GM23338 (cell line): ENCODE results near the gene MBD3L2.

ENCODE experiments used
- CREB1 ChIP-seq: fragments of 250-450 bp; sonication (Bioruptor Pico); IDR thresholded peaks from 2 replicates; pipeline ENCODE4 v1.5.0; 2020; ENCODE audit warnings: low read depth, mild to moderate bottlenecking, moderate library complexity
- EZH2 ChIP-seq: fragments of 200-600 bp; sonication (generic); IDR thresholded peaks from one replicate; pipeline ENCODE4 v1.8.0; 2017; ENCODE audit warnings: antibody characterized with exemption, mild to moderate bottlenecking, low read depth; ENCODE audit not compliant: unreplicated experiment
- EZH2phosphoT487 ChIP-seq: fragments of 200-600 bp; sonication (generic); IDR thresholded peaks from one replicate; pipeline ENCODE4 v1.8.1; 2018; ENCODE audit warnings: antibody characterized with exemption; ENCODE audit not compliant: unreplicated experiment
- REST ChIP-seq: IDR thresholded peaks from one replicate; pipeline ENCODE4 v1.6.1; 2018; ENCODE audit warnings: antibody characterized with exemption; ENCODE audit not compliant: unreplicated experiment
- STAT1 ChIP-seq: IDR thresholded peaks from one replicate; pipeline ENCODE4 v1.6.1; 2016; ENCODE audit warnings: antibody characterized with exemption; ENCODE audit not compliant: unreplicated experiment
- TF ChIP-seq, protein P1 (sequence below), 2 experiments: fragments of 200-600 bp in 1 of 2; sonication (generic) in 1 of 2; conservative IDR thresholded peaks; 2 replicates each; pipeline versions ENCODE4 v1.5.1 to v1.6.1; 2016 to 2017; ENCODE audit warnings: antibody characterized with exemption in 2 of 2, low read depth in 2 of 2, mild to moderate bottlenecking in 2 of 2, moderate library complexity in 1 of 2

DNA sequence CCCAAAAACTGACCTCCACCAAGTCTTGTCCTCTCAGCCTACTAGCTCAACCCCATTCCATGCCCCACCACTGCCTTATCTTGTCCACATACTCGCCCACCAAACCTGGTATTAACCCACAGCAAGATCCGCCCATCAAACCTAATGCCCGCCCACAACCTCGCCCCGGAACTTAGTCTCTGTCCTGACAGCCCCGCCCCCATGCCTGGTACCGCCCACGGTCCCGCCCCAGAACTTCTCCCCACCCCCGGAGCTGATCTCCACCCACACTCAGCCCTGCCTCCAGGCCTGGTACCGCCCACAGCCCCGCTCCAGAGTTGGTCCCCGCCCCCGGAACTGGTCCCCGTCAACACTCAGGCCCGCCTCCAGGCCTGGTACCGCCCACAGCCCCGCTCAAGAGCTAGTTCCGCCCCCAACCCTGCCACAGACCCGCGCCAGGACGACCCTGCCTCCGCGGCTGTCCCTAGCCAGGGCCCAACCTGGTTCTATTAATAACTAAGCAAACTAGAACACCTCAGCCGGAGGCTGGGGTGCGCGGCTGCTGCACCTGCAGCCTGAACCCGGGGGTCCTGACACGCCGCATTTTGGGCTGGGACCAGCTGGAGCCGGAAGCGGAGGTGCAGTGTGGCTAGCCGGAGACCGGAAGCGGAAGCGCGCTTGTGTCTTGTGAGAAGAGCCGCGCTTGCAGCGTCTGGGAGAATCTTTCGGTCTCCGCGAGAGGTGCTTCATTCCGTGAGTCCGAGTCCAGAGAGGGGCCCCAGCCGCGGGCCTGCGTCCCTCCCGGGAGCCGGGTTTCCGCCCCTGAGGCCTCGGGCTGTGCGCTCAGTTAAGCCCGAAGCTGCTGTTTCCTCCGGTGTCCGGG is 20.2 kb downstream of the MBD3L2 start, which contains the start of gene ZNF557:
- TF ChIP-seq EZH2 = no peak
- TF ChIP-seq, protein P1, sequence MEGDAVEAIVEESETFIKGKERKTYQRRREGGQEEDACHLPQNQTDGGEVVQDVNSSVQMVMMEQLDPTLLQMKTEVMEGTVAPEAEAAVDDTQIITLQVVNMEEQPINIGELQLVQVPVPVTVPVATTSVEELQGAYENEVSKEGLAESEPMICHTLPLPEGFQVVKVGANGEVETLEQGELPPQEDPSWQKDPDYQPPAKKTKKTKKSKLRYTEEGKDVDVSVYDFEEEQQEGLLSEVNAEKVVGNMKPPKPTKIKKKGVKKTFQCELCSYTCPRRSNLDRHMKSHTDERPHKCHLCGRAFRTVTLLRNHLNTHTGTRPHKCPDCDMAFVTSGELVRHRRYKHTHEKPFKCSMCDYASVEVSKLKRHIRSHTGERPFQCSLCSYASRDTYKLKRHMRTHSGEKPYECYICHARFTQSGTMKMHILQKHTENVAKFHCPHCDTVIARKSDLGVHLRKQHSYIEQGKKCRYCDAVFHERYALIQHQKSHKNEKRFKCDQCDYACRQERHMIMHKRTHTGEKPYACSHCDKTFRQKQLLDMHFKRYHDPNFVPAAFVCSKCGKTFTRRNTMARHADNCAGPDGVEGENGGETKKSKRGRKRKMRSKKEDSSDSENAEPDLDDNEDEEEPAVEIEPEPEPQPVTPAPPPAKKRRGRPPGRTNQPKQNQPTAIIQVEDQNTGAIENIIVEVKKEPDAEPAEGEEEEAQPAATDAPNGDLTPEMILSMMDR (conservative IDR thresholded peaks at IDR 0.05; ENCODE audit: low read depth in 2 of 2) = no peak
- no peak for TF ChIP-seq EZH2phosphoT487
- no peak for TF ChIP-seq STAT1
- no peak for TF ChIP-seq CREB1 (CRISPR knock-in tag)
- no peak for TF ChIP-seq REST
